ENCODE data around the gene RAI2.

RAI2 gene

DNA sequence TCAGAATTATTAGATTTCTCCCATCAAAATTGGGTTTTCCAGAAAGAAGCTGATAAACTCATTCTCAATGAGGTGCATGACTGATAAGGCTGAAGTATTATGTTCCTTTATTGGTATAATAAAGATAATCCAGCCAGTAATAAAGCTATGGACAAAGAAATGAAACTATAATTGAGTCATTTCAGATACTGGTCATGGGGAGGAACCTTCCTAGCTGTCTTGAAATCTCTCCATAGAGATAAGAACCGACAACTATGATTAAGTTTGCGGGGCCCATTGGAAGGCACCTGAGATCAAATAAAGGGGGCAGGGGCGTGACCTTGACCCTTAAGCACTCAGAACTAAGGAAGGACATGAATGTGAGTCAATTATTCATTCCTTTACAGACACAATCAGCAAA, 47.8 kb downstream of the RAI2 start:
- Histone ChIP-seq H3K79me2 (ENCODE audit: insufficient read depth, low read length) (no peaks in the 10 kb centered on the region), H3K4me3 (ENCODE audit: low read length, poor library complexity, severe bottlenecking) (no peak overlapping the region), H3K4me2 (ENCODE audit: low read depth, low read length, poor library complexity, severe bottlenecking) (no peak overlapping the region), H3K4me1 (ENCODE audit: insufficient read depth, low read length, poor library complexity, severe bottlenecking) (no peaks in the 10 kb centered on the region), H3K9ac (ENCODE audit: low read depth, low read length, poor library complexity, severe bottlenecking) (no peak overlapping the region), H2AFZ (ENCODE audit: low read length) (no peak overlapping the region), H3K9me3 (ENCODE audit: insufficient read depth, low read depth, low read length) (no peaks in the 10 kb centered on the region), H3K36me3 (ENCODE audit: insufficient read depth, low read length) (no peaks in the 10 kb centered on the region), H3K9me2 (replicated peaks; ENCODE audit: low read depth, low read length) (no peaks in the 10 kb centered on the region), H4K20me1 (ENCODE audit: insufficient read depth, low read length, poor library complexity, severe bottlenecking) (no peaks in the 10 kb centered on the region), H3K27me3 (ENCODE audit: insufficient read depth, low read length, poor library complexity, severe bottlenecking) (no peaks in the 10 kb centered on the region), H3F3A (ENCODE audit: low read depth) (no peaks in the 10 kb centered on the region)
- TF ChIP-seq EZH2phosphoT487 (IDR thresholded peaks at IDR 0.05; ENCODE audit: borderline replicate concordance): no peak
- TF ChIP-seq, protein P1, sequence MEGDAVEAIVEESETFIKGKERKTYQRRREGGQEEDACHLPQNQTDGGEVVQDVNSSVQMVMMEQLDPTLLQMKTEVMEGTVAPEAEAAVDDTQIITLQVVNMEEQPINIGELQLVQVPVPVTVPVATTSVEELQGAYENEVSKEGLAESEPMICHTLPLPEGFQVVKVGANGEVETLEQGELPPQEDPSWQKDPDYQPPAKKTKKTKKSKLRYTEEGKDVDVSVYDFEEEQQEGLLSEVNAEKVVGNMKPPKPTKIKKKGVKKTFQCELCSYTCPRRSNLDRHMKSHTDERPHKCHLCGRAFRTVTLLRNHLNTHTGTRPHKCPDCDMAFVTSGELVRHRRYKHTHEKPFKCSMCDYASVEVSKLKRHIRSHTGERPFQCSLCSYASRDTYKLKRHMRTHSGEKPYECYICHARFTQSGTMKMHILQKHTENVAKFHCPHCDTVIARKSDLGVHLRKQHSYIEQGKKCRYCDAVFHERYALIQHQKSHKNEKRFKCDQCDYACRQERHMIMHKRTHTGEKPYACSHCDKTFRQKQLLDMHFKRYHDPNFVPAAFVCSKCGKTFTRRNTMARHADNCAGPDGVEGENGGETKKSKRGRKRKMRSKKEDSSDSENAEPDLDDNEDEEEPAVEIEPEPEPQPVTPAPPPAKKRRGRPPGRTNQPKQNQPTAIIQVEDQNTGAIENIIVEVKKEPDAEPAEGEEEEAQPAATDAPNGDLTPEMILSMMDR (conservative IDR thresholded peaks at IDR 0.05; ENCODE audit: low read length): no peak

DNA sequence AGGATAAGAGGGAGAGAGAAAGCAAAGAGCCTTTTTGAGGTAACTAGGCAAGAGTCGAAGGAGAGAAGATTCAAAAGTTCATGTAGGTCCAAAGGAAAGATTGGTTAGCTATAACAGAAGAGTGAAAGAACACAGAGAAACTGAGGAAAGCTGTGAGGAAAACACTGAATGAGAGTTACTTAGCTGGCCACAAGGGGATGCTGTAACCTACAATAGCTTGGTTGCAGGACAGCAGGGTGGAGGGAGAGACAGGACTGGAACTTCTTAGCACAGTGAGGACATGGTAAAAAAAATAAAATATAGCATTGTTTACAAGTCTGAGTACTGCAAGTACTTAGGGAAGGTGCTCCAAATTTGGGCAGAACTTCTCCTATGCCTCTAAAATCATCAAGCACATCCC, 48.3 kb downstream of the RAI2 start:
- Histone ChIP-seq H4K20me1 (ENCODE audit: insufficient read depth, low read length, poor library complexity, severe bottlenecking) (no peaks in the 10 kb centered on the region), H3K9ac (ENCODE audit: low read depth, low read length, poor library complexity, severe bottlenecking) (no peak overlapping the region), H3K36me3 (ENCODE audit: insufficient read depth, low read length) (no peaks in the 10 kb centered on the region), H2AFZ (ENCODE audit: low read length) (no peak overlapping the region), H3K4me3 (ENCODE audit: low read length, poor library complexity, severe bottlenecking) (no peak overlapping the region), H3K4me2 (ENCODE audit: low read depth, low read length, poor library complexity, severe bottlenecking) (no peak overlapping the region), H3K9me3 (ENCODE audit: insufficient read depth, low read depth, low read length) (no peaks in the 10 kb centered on the region), H3F3A (ENCODE audit: low read depth) (no peaks in the 10 kb centered on the region), H3K27me3 (ENCODE audit: insufficient read depth, low read length, poor library complexity, severe bottlenecking) (no peaks in the 10 kb centered on the region), H3K4me1 (ENCODE audit: insufficient read depth, low read length, poor library complexity, severe bottlenecking) (no peaks in the 10 kb centered on the region), H3K9me2 (replicated peaks; ENCODE audit: low read depth, low read length) (no peaks in the 10 kb centered on the region), H3K79me2 (ENCODE audit: insufficient read depth, low read length) (no peaks in the 10 kb centered on the region)
- TF ChIP-seq, protein P1 (conservative IDR thresholded peaks at IDR 0.05; ENCODE audit: low read length): peak; percentile 35
- TF ChIP-seq EZH2phosphoT487 (IDR thresholded peaks at IDR 0.05; ENCODE audit: borderline replicate concordance): no peak

DNA sequence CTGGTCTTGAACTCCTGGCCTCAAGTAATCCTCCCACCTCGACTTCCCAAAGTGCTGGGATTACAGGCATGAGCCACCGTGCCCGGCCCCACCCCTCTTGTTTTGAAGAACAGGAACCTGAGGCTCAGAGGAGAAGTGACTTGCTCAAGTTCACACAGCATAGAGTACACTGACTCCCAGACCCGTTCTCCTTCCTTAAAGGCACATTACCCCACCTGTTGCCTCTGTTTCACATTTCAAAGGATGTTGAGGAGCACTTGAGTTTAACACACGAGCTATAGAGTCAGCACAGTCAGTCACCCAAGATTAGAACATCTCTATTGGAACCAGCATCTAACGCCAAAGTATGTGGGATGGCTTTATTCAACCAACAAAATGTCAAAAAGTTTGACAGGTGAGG, 51.1 kb downstream of the RAI2 start:
- TF ChIP-seq, protein P1 (conservative IDR thresholded peaks at IDR 0.05; ENCODE audit: low read length): no peak
- no peak for TF ChIP-seq EZH2phosphoT487 (IDR thresholded peaks at IDR 0.05; ENCODE audit: borderline replicate concordance)
- Histone ChIP-seq H3K4me1 (ENCODE audit: insufficient read depth, low read length, poor library complexity, severe bottlenecking) (no peaks in the 10 kb centered on the region), H3K4me2 (ENCODE audit: low read depth, low read length, poor library complexity, severe bottlenecking) (no peak overlapping the region), H3K4me3 (ENCODE audit: low read length, poor library complexity, severe bottlenecking) (no peak overlapping the region), H4K20me1 (ENCODE audit: insufficient read depth, low read length, poor library complexity, severe bottlenecking) (no peaks in the 10 kb centered on the region), H3F3A (ENCODE audit: low read depth) (no peaks in the 10 kb centered on the region), H2AFZ (ENCODE audit: low read length) (no peak overlapping the region), H3K27me3 (ENCODE audit: insufficient read depth, low read length, poor library complexity, severe bottlenecking) (no peaks in the 10 kb centered on the region), H3K36me3 (ENCODE audit: insufficient read depth, low read length) (no peaks in the 10 kb centered on the region), H3K9ac (ENCODE audit: low read depth, low read length, poor library complexity, severe bottlenecking) (no peak overlapping the region), H3K9me3 (ENCODE audit: insufficient read depth, low read depth, low read length) (no peaks in the 10 kb centered on the region), H3K9me2 (replicated peaks; ENCODE audit: low read depth, low read length) (no peaks in the 10 kb centered on the region), H3K79me2 (ENCODE audit: insufficient read depth, low read length) (no peaks in the 10 kb centered on the region)

Data from Loucy (cell line).